ENCODE results near the gene NCF4.

NCF4 gene

GRCh38 chr22:36838119-36839030, 22.4 kb upstream of the NCF4 start:
- Histone ChIP-seq H3K27ac (no peak overlapping the region), H3K4me3 (no peak overlapping the region)
- DNase-seq (ENCODE audit: low spot score): no peak
- TF ChIP-seq, protein P1, sequence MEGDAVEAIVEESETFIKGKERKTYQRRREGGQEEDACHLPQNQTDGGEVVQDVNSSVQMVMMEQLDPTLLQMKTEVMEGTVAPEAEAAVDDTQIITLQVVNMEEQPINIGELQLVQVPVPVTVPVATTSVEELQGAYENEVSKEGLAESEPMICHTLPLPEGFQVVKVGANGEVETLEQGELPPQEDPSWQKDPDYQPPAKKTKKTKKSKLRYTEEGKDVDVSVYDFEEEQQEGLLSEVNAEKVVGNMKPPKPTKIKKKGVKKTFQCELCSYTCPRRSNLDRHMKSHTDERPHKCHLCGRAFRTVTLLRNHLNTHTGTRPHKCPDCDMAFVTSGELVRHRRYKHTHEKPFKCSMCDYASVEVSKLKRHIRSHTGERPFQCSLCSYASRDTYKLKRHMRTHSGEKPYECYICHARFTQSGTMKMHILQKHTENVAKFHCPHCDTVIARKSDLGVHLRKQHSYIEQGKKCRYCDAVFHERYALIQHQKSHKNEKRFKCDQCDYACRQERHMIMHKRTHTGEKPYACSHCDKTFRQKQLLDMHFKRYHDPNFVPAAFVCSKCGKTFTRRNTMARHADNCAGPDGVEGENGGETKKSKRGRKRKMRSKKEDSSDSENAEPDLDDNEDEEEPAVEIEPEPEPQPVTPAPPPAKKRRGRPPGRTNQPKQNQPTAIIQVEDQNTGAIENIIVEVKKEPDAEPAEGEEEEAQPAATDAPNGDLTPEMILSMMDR (IDR thresholded peaks at IDR 0.05): no peak

DNA sequence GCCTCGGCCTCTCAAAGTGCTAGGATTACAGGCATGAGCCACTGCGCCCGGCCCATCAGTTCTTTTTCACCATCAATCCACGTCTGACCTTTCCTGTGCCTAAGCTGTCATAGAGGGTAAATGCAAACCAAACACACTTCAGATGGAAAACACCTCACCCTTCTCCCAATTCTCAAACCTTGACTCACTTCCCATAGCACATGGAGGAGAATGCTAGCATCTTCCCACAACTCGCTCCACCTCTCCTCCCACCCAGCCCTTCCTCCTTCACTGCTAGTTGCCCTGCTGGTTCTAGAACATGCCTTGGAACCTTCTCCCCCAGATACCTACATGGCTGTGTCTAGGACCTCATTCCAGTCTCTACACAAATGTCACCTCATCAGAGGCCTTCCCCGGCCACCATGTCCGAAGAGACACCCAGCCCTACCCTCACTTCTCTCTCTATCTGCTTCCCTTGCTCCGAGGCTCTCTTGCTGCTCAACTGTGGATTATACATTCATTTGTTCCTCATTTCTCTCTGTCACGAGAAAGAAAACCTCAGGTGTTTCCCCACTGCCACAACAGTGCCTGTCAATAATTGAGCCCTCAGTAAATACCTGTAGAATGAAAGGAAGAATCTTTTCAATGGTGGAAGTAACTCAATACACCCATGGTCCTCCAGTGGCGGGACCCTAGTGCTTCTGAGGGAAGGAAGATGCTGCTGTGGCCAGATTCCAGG, 21.3 kb upstream of the NCF4 start:
- DNase-seq (ENCODE audit: low spot score): no peak
- no peak overlapping the region for H3K4me3 ChIP-seq
- H3K27ac ChIP-seq: no peak overlapping the region
- TF ChIP-seq, protein P1 (IDR thresholded peaks at IDR 0.05): no peak

- no peak for DNase-seq (ENCODE audit: low spot score)
- no peak overlapping the region for H3K27ac ChIP-seq
- TF ChIP-seq, protein P1 (IDR thresholded peaks at IDR 0.05): no peak
- no peak overlapping the region for H3K4me3 ChIP-seq
Observed at GRCh38 chr22:36840106-36840505, 20.7 kb upstream of the NCF4 start.

GRCh38 chr22:36846271-36846670, 14.5 kb upstream of the NCF4 start:
- Histone ChIP-seq H3K4me3 (no peak overlapping the region), H3K27ac (no peak overlapping the region)
- TF ChIP-seq, protein P1 (IDR thresholded peaks at IDR 0.05): no peak
- DNase-seq (ENCODE audit: low spot score): no peak

DNA sequence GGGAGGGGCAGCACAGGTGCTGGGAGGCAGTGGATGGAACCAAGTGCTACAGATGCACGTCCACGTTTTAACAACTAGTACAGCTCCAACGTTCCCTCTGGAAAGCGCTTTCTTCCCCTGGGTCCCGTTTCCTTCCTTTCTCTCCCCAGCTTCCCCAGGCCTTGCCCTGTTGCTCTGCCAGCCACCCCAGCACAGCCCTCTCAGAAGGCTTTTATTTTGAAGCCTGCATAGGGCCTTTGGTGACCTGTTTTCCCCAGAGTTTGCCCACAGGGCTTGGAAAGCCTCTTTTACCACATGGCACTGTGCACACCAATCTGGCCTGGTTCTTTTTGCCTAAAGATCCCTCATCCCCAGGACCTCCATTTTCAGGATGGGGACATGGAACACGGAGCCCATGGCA, 13.9 kb upstream of the NCF4 start:
- TF ChIP-seq, protein P1 (IDR thresholded peaks at IDR 0.05): no peak
- DNase-seq (ENCODE audit: low spot score): no peak
- H3K4me3 ChIP-seq: no peak overlapping the region
- no peak overlapping the region for H3K27ac ChIP-seq

DNA sequence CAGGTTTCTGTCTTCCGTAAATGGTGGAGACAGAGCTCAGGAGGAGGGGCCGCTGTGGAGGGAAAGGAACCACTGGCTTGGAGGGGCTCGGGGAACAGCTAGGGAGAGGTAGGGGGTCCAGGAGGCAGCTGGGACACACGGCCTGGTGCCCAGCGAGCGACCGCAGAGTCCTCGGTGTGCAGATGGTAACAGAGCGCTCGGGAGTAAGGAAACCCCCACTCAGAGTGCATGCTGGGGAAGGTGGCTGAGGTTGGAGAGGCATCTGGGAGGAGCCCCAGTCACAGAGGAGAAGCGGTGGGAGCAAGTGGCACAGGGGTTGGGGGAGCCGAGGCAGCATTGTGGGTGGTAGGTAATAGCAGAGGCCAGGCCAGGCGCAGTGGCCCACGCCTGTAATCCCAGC, 10.8 kb upstream of the NCF4 start:
- DNase-seq (ENCODE audit: low spot score): no peak
- Histone ChIP-seq H3K27ac (no peak overlapping the region), H3K4me3 (no peak overlapping the region)
- TF ChIP-seq, protein P1 (IDR thresholded peaks at IDR 0.05): no peak

All from coronary artery (tissue), 2 donors.